ENCODE measurements around the gene ASB5.
"Not testable (repeated sequence)": the region's sequence is repeated elsewhere in the genome, so short reads cannot be mapped to it uniquely, and the experiment has no call there.

The ASB5 gene, protein sequence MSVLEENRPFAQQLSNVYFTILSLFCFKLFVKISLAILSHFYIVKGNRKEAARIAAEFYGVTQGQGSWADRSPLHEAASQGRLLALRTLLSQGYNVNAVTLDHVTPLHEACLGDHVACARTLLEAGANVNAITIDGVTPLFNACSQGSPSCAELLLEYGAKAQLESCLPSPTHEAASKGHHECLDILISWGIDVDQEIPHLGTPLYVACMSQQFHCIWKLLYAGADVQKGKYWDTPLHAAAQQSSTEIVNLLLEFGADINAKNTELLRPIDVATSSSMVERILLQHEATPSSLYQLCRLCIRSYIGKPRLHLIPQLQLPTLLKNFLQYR

DNA sequence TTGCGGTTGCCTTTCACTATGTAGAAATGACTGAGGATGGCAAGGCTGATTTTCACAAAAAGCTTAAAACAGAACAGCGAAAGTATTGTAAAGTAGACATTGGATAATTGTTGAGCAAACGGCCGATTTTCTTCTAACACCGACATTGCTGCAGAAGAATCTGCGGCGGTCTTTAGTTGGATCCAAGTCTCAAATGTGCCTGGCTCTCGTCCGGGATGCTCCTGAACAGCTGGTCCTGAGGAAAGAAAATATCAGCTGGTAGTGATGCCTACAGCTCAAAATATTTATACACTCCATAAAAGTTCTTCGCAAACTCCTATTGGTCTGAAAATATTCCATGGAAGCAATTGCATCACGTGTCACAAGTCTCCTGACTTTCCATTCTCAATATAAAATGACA lies at the start of gene ASB5:
Gene ASB5 (minus strand): TSS at position 260 of the 400 bp plus-strand sequence. CDS start 114 bp downstream, at position 146.
- no peak for DNase-seq

DNA sequence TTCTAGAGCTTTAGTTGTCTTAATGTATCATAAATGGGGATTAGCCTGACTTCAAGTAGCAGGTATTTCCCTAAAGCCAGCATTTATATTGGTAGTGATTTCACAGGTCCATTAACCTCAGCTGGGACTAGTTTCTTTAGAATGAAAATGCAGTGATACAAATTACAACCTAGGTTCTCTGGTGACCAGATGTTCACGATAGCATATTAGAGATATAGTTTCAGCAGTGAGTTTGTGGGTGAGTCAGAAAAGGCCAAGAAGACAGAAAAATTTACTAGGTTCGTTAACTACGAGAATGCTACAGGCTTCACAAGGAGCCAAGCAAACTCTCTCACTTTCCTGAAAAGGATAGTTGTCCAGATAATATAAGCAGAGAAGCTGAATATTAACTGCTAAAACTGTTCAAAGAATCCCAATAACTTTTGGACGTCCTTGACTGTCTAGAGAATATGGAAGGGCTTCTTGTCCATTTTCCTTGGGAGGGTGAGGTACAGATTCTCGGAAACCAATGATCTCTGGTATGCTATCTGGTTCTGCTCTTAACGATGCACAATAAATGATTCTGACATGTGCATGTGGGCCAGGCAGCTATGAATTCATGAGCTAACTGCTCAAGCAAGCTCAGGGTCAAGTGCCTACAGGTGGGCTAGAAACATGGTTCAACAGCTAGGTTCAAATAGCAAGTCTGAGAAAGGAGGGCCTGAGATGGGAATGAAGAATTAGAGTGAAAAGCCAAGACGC lies 44.7 kb upstream of the ASB5 start:
- DNase-seq: no peak

DNA sequence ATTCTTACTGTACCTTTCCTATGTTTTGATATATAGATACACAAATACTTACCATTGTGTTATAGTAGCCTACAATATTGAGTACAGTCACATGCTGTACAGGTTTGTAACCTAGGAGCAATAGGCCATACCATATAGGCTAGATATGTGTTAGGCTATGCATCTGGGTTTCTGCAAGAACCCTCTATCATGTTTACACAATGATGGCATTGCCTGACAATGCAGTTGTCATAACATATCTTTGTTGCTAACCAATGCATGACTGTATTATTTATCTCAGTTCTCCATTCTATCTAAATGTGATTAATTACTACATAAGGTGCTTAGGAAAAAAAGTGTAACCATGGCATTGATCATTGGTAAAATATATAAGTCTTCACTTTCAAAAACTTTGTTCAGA lies 40.8 kb upstream of the ASB5 start:
- no peak for DNase-seq

DNA sequence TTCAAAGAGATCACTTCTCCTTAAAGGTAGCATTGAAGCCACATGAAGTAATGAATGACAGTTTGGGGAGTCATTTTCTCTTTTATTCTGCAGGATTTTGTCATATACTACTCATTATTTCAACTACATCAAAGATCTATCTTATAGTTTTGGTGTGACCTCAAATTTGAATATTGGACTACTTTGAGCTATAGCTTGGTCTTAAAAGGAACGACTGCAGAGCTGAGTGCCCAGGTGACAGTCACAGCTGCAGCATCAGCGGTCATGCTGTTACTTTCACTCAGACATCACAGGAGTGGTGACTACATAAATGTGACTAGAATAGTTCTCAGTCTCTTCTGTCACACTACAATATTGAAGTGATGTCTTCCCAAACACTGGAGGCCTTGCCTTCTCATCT lies 40.0 kb upstream of the ASB5 start:
- DNase-seq: no peak

DNA sequence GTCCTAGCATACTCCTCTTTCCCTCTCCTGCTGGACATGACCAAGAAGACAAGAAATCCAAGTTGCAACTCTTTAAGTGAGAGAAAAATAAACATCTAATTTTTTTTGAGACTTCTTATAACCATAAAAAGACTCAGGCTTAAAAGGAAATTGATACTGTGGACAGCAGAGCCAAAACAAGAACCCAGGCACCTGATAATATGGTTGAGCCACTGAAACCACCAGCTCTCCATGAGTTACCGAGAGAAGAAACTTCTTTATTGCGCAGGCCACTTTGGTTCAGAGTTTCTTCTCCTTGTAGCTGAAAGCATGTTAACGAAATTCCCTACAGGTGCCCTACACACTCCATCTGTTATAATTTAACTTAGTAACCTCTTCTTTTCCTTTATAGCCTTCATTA lies 39.4 kb upstream of the ASB5 start:
- DNase-seq: no peak

DNA sequence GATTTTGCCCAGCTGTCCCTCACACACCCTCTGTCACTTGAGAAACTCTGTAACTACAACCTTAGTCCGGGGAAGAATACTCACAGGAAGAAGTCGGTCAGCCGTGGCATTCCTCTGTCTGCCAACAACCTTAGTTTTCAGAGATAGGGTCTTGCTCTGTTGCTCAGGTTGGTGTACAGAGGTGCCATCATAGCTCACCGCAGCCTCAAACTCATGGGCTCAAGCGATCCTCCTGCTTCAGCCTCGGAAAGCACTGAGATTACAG lies 38.6 kb upstream of the ASB5 start:
- DNase-seq: no peak

DNA sequence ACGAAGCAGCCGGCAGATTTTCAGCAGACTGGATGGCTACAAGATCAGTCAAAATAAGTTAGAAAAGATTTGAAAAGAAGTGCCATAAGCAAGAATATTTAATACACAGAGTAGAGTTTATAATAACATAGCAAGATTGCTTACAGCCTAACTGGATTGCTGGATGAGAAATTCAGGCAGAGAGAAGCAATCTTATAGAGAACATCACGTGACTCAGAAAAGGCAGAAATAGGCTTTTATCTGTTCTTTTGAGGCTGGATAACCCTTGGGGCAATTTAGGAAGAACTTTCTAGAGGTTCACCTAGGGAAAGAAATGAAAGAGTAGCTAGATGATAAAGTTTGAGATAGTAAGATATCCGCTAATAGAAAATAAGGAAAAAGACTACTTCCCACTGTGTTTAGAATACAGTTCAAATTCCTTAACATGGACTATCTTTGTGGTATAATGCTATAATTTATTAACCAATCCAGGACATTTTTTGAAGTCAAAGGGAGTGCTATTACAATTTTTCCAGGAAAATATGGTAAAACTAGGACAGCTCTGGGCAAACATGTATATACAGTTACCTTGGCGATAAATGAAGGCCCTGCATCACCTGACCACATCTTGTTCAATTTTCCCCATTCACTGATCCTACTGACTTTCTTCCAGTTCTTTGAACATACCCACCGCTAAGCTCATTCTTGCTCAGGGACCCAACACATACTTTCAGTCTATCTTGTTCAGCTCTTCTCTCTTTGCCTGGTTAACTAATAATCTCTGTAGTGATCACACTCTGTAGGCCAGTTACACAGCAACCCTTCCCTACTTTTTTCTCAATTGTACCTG lies 38.0 kb upstream of the ASB5 start:
- DNase-seq: no peak

DNA sequence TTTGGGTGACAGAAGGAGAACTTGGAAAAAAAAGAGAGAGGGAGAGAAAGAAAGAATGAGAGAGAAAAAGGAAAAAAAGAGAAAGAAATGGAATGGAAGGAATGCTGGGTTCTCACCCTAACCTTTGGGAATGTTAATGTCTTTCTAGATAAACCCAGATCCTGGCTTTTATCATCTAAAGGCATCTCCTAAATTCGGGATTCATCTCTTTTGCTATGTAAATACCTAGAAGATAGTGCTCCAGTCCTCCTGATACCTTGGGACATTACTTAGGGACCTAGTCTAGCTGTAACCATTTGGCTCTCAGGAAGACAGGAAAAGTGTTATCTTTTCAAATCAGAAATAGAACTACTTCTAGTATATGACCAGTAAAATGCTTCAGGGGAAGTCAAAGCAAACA lies 34.9 kb upstream of the ASB5 start:
- DNase-seq: no peak

DNA sequence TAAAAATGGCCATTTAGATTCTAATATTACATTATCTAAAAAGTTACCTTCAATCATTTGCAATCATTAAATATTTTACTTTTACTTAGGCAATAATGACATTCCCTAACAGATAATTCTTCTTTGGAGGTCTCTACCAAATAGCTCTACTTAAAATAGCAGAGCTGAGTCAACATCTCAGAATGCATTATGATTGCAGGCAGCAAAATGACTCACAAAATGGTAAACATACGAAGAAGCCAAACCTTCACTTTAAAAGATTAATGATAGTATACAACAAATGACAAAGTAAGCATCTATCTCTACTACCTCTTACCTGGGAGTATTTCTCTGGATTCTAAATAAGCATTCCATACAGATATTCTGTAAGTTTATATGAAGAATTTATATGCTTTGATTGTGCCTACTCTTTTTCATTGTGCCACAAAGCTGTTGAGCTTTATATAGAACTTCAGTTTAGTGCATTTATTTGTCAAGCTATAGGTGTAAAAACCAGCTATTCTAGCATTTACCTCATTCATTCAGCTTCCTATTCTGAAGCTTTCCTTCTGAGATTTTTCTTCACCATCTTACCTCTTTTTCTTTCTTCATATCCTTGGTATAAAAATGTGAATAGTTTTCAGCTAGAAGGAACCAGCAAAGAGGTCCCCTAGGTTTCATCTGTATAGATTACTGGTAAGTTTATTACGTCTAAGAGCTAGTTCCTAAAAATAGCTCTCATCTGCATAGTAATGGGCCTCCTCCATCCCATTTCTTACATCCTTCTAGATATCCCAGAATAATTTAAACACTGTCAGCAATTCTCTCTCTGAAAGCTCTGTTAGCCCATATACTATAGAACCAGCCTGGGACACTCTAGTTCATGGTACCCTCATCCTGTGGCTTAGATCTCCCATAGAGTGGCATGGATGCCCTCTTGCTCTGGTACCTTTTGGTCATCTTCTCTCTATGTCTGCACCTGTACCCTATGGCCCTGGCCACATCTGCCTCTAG lies 33.6 kb upstream of the ASB5 start:
- DNase-seq: no peak

DNA sequence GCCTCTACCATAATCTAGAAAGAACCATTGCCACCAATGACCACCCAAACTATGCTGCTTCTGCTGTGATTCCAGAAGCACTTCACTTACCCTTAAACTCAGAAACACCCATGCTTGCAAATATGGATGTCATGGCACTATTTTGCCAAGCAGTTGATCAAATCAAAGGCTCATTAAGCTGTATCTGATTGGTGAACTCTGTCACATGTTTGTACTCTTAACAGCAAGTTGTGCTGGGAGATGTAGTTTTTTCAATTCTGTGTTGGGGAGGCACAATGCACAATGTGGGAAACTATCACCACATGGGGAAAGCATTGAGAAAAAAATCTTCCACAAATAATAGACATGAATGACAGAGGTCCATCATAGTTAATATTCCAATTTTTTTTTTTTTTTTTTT lies 31.5 kb upstream of the ASB5 start:
- no peak for DNase-seq

DNA sequence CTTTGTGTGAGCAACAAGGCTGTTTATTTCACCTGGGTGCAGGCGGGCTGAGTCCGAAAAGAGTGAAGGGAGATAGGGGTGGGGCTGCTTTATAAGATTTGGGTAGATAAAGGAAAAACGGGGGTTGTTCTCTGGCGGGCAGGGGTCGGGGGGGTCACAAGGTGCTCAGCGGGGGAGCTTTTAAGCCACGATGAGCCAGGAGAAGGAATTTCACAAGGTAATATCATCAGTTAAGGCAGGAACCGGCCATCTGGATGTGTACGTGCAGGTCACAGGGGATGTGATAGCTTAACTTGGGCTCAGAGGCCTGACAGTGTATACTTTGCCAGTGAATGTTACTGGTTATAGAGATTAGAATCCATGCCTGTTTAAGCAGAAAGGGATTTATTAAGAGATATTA lies 31.0 kb upstream of the ASB5 start:
- DNase-seq: no peak

DNA sequence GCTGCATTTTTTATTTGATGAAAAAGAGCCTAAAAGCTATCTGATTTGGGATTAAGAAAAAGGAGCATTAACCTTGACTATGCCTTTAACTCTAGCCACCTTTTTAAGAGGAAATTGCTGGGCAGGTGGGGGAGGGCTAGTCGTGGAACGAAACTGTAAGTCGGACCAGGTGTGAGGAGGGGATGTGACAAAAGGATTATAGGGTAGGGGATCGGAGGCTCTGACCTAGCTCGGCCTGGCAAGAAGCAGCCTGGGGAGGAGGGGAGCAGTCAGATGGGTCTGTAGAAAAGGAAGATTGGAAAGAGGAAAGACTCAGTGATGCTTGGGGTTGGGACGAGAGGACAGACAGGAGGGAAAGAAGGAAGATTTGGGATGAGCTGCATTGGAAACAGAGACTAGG lies 29.6 kb upstream of the ASB5 start:
- no peak for DNase-seq

DNA sequence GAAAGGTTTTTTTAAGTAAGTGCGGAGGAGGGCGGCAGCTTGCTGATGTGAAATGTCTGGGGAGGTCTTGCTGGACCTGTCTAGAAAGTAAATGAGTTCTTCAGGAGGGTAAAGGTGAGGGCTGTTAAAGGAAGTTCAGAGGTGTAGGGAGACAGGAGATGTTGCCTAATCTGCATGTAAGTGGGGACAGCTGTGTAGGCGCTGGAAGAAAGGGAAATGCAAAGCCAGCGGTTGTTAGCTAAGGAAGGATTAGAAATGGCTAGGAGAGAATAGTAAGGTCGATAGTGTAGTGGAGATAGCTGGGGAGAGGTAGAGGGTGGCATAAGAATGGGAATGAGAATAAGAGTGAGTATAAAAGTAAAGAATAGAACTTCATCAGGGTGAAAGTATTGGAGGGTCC lies 26.9 kb upstream of the ASB5 start:
- not testable (repeated sequence) for DNase-seq

DNA sequence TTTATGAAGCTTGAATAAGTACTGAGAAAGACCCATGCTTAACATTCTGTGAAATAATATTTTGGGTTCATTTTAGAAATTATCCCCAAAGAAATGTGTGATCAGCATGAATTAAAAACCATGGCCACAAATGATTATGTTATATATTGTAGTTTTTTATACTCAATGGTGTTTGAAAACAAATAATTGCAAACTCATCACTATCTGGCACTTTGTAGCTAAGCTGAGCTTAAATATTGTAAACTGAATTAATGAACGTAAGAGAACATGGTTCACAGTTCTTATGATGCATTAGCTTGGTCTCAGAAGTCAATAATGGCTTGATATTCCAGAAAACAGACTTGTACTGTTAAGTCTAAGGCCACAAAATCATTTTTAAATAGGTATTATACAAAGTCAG lies 24.6 kb upstream of the ASB5 start:
- no peak for DNase-seq

DNA sequence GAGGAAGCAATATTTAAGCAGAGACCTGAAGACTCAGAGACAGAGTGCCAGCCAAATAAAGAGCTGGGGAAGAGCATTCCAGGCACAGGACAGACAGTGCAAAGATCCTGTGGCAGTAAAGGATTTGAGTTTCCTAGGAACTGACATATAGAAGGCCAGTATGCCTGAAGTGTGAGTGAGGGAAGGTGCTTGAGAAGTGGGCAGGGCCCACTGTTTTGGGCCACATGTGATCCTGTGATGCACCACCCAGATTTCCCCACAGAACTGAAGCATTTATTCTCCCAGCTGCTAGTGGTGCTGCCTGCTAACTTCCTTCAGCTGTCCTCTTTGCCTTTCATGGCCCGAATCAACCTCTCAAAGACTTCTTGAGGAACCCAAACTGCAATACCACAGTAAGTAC lies 23.9 kb upstream of the ASB5 start:
- no peak for DNase-seq

DNA sequence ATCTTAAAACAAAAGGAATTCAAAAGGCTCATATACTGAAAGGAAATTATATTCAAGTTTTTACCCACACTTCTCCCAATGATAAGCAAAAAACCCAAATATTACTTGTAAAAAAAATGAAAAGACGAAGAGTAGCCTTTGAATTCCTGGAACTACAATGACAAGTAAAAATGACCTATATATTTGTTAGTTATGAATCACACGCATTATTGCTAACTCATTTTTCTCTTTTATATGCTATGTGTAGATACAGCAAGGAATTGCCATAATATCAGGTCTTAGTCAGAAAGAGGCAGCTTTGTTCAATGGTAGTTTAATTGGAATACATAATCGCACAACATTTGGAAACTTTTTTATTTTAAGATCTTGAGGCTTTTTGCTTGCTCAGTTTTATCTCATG lies 22.7 kb upstream of the ASB5 start:
- DNase-seq: no peak

DNA sequence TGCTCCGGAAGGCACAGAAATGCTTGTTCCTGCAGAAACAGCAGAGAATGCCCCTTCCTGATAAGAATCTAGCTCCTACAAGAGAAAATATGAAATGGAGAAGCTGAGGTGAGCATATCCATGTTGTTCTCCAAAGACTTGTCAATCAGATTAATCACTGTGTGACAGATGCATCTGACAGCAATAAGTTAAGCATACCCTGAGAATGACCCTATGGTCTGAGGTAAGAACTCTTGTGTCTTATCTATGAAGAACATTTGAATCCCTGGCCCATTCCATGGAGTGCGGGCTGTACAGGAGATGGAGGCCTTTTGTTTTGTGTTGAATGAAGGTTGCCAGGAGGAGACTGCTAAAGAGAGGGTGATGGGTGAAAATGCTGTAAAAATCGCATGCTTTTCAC lies 21.5 kb upstream of the ASB5 start:
- no peak for DNase-seq

DNA sequence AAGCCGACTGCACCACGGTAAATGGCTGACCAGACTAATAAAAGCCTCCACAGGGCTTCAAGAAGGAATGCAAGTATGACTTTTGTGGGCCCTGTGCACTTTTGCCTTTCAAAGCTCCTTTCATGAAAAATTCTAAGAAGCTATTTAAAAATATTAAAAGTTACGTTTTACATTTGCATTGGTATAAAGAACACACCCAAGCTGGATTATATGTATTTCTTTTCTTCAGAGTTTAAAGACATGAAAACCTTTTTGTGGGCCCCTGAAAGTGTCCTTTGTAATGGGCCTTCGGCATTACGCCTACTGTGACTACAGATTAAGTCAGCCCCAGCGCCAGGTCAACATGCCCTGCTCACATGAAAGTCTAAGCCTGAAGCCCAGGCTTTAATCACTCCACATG lies 20.5 kb upstream of the ASB5 start:
- no peak for DNase-seq

DNA sequence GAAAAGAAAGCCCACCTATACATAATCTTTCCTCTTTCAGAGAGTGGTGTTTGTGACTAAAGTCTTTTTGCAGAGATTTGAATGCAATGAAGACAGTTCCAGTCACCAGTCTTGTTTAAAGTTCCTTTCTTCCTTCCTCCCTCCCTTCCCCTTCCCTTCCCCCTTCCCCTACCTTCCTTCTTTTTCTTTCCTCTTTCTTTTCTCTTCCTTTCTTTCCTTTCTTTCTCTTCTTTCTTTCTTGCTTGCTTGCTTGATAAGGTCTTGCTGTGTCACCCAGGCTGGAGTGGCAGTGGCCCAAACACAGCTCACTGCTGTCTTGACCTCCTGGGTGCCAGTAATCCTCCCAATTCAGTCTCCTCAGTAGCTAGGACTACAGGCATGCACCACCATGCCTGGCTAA lies 19.0 kb upstream of the ASB5 start:
- no peak for DNase-seq

DNA sequence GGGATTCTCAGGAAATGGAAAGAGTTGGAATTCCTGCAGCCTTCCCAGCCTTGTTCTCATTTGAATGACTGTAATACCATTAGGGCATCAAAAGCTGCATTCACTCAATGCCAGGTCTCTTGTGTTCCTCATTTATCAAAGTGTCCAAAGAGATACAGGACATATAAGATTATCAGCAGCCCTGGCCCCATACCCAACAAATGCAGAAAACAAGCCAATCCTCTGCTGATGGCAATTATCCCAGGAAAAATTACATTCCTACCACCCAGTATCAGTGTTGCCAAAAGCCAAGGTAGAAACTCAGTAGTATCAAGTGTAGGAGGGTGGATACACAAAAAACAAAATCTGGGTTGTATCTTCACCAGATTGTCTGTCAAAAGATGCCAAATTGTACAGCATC lies 18.5 kb upstream of the ASB5 start:
- DNase-seq: no peak

DNA sequence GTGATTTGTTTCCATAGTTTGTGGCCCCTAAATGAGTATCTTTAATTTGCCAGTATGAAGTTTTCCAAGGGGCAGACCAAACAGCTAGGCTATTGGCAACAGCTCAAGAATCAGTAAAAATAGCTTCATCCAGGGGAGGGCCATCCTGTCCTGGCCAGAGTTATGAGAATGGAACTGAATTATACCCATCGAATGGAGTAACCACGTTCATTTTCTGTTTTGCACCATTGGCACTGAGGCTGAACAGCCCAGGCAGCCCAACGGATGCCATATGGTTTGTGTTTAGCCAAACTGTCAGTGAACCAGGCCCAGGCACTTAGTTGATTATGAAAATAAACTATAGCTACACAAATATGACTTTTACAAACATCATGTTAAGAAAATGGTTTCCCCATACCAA lies 17.7 kb upstream of the ASB5 start:
- DNase-seq: no peak

DNA sequence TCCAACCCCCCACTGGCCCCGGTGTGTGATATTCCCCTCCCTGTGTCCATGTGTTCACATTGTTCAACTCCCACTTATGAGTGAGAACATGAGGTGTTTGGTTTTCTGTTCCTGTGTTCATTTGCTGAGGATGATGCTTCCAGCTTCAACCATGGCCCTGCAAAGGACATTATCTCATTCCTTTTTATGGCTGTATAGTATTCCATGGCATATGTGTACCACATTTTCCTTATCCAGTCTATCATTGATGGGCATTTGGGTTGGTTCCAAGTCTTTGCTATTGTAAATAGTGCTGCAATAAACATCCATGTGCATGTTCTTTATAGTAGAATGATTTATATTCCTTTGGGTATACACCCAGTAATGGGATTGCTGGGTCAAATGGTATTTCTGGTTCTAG lies 10.5 kb upstream of the ASB5 start:
- not testable (repeated sequence) for DNase-seq
